ENCODE data around the gene NBDY.

DNA sequence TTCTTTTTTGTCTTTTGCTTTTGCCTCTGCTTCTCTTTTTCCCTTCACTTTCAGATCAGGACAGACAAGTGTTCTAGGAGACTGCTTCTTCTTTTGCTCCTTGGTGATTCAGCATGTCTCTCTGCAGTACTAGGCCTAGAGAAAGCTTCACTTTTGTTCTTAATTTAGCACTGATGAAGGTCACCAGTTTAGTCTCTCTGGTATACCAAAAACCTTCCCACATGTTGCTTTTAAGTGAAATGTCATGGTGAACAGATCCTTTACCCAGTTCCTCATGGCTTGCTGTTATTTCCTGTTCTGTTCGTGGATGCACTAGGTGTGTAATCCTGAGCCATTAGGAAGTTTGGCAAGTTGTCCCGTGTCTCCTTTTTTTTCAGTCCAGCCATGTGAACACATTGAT, 53.3 kb downstream of the NBDY start:
- TF ChIP-seq, protein P1, sequence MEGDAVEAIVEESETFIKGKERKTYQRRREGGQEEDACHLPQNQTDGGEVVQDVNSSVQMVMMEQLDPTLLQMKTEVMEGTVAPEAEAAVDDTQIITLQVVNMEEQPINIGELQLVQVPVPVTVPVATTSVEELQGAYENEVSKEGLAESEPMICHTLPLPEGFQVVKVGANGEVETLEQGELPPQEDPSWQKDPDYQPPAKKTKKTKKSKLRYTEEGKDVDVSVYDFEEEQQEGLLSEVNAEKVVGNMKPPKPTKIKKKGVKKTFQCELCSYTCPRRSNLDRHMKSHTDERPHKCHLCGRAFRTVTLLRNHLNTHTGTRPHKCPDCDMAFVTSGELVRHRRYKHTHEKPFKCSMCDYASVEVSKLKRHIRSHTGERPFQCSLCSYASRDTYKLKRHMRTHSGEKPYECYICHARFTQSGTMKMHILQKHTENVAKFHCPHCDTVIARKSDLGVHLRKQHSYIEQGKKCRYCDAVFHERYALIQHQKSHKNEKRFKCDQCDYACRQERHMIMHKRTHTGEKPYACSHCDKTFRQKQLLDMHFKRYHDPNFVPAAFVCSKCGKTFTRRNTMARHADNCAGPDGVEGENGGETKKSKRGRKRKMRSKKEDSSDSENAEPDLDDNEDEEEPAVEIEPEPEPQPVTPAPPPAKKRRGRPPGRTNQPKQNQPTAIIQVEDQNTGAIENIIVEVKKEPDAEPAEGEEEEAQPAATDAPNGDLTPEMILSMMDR (optimal IDR thresholded peaks at IDR 0.05 in 1 of 3, IDR thresholded peaks at IDR 0.05 in 1 of 3, conservative IDR thresholded peaks at IDR 0.05 in 1 of 3; ENCODE audit: extremely low read depth in 1 of 3, insufficient read depth in 2 of 3, low read length in 3 of 3): no peak
- no peak for TF ChIP-seq EZH2 (IDR thresholded peaks at IDR 0.05; ENCODE audit: low read length)

Data from keratinocyte (primary cell).